Endothelial cell of hepatic sinusoid (primary cell): ENCODE data around the gene DGKG.

Experiments
- in situ Hi-C: cut with HindIII; loops from 2 replicates; pipeline ENCODE4 v1.10.0; 2017; ENCODE audit warnings: low sequenced_read_pairs

DGKG gene

DNA sequence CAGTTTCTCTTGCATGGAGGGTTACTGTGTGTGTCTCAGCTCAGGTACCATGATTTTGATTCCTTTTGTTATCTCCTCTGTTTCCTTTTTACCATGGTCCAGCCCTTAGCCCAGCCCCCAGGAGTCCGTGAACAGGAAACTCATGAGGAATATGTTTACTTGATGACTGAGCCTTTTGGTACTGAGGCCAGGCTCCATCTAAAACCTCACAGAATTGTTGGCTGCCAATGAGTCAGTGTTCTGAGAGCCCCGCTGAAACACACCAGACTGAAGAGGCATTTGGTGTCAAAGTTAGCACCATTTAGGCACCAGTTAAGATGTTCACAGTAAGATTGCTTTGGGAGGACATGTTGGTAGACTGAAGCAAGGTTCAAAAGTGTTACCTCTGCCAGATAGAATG lies 80.9 kb downstream of the DGKG start:
- in situ Hi-C loops = loop anchor here (25.0 kb wide), 1 partner anchor 294 kb away; no protein-coding TSS in a partner anchor

DNA sequence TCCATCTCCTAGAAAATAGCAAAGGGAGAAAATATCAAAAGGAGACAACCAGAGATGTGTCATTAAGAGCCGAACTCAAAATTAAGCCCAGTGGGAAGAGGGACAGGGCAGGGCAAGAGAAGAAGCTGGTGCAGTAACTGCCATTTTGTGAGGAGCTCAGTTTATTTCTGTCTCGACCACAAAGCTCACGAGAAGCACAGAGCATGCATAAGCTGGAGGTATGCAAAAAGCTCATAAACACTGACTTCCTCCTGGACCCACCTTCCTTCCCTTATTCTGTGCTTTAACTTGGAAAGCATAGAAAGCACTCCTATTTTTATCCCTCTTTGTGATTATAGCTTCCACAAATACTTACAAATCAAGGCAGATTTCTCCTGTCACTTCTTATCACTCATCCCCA lies 81.3 kb downstream of the DGKG start:
- in situ Hi-C loops = loop anchor here (25.0 kb wide), 1 partner anchor 293 kb away; no protein-coding TSS in a partner anchor

DNA sequence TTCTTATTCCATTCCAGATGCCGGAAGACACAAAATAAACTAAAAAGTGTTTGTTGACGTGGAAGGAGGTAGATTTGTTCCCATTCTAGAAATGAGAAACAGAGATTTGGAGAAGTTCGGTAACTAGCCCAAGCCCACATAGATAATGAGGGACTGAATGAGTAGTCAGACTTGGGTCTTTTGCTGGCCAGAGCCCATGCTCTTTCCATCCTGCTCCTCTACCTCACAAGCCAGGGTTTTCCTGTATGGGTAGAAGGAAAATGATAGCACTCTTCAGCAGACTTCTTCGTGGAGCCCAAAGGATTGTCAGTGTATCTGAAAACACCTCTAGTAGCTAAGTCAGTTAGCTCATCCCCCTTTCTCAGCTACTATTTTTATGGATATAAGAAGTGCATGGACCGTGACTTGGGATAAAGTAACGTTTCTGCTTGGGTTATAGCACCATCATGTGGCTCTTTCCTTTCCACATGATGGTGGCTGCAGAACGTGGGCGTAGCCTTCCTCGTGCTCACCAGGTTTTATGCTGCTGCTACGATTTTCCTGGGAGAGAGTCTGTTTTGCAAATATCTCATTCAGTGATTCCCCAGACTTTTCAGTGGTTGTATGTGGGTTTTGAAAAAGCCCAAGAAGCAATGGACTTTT lies 84.6 kb downstream of the DGKG start:
- in situ Hi-C loops = loop anchor here (5.0 to 25.0 kb wide), 2 partner anchors 50 to 290 kb away; no protein-coding TSS in a partner anchor

DNA sequence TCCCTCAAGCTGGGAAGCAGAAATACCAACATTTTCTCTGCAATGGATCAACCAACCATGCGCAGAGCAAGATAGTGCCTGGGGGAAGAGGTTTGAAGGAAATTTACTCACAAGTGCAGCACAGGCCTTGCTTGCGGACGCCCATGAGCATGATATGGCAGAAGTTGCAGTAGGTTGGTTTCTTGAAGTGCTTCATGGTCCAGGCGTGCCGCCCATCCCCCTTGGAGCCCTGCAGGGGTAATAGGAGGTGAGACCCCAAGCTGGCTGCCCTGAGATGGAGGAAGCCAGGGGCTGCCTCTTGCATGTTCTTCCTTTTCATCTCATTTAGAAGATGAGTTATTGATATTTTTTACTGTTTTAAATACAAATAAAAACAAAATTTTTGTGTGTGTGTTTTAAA lies 86.6 kb downstream of the DGKG start:
- in situ Hi-C loops = loop anchor here (5.0 to 25.0 kb wide), 2 partner anchors 48 to 288 kb away; no protein-coding TSS in a partner anchor

DNA sequence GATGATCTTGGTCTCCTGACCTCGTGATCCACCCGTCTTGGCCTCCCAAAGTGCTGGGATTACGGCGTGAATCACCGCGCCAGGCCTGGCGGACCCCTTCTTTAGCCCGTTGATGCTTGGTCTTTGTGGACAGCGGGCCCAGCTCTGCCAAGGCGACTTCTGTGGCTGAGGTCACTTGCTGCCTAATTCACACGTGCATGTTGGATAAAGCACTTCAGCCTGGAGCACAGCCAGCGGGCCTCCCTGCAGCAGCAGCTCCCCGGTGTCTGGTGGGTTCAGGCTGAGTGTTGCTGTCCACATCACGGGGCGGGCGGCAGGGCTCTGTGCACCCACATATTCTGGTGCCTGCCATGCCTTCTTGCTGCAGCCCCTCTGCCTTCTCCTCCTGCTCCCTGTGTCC lies 88.4 kb downstream of the DGKG start:
- in situ Hi-C loops = no loop called here

DNA sequence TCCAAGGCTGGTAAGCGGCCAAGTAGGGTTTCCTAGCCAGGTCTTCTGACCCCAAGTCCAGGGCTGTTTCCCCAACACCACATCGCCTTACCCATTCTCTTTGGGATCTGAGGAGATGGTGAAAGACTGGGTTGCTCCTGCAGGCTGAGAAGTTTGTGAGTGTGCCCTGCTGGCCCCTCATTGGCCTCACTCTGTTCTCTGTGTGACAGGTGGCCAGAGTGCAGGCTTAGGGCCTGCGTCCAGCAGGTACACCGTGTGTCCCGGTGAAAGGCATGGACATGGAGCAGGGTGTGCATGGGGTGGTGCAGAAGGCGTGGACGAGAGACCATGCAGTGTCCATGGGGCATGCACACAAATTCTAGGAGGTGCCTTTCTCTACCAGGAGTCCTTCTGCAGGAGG lies 91.3 kb downstream of the DGKG start:
- in situ Hi-C loops = no loop called here

DNA sequence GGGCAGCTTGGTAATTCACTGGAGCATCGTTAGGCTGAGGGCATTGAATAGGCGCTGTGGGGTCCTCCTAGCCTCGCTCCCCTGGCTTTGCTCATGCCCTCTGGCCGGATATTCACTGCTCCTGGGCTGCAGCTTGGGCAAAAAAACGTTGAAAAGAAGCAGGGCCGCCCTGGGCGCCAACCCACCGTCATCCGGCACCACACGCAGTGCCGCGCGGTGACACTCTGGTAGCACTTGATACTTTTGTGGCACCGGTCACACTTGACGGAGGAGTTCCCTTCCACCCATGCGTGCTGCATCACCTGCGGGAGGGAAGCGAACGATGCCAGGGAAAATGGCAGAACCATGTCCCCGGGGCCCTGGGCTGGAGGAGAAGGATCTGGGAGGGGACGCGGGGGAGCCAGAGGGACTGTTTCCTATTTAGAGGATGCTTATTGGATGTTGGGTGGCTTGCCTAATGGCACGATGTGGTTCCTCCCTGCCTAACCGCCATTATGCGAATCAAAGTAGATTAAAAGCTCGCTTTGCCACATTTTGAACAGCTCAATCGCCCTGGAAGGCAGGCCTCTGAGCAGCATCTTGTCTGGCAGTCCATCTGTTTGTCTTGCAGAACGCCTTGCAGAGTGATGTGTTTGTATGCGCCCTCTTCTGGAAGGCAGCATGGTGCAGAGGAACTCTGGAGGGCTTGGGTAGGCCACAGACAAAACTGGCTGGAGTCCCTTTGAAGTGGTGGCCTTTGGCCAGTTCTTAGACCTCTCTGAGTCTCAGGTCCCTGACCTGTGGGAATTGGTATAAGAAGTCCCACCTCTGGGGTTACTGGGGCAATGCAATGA lies 93.2 kb downstream of the DGKG start:
- in situ Hi-C loops = no loop called here

DNA sequence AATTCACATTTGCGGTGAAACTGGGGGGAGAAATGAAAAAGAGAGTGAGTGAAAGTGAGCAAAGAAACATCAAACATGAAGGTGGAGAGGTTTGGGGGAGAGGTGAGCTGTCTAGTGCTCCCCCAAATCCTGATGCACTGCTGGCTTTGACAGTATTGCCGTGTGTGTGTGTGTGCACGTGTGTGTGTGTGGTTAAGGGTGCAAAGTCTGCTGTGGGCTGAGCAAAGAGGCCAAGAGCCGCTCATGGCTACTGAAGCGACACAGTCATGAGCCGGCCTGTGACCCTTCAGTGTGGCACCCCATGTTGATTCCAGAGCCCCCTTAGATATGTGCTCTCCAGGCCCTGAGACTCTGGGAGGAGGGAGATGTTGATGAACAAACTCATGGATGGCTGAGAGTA lies 94.3 kb downstream of the DGKG start:
- in situ Hi-C loops = no loop called here

DNA sequence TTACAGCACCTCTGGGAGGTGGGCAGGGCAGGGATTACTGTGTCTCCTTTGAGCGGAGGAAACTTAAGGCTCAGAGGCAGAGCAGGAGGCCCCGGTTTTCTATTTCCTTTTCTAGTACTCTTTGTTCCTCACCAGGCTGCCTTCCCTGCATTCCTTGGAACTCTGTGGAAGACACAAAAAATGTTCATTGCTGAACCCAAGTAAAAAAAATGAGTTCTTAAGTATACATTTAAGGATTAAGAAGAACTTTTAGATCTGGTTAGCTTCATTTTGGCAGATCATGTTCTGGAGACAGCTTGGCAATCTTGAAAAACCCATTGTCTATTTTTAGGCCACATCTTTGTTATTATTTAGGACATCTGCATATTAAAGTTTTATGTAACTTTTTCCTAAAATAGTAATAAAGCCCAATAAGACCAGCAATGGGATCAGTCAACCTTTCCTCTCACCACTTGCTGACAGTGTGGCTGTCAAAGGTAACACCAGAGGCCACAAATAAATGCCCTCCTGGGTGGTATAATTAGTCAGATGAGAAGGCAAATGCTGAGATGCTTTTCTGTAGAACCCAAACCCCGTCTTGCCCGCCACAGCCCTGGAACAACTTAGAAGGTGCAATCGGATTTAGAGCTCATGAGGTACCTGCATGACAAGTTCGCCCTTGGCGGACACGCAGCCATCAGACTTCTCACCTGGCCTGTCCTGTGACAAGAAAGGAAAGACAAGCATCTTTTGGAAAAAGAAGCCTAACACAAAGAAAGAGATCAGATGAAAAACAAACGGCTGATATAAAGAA lies 97.2 kb downstream of the DGKG start:
- in situ Hi-C loops = no loop called here

DNA sequence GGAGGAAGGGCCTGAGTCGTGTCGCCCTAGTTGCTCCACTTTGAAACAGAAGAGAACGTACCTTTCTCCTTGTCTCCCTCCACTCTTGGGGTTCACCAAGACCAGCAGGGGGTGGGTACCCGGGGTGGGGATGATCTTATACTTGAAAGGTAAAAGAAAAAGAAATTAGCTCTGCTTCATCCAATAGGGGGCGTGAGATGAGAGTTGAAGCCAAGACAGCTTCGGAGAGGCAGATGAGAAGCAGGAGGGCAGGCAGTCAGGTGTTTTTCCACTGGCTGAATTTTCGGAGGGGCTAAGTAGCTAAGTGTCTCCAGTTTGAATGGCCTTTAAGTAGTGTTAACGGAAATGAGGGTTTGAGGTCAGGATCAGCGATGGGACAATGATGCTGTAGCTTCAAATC lies 100.4 kb downstream of the DGKG start:
- in situ Hi-C loops = no loop called here

DNA sequence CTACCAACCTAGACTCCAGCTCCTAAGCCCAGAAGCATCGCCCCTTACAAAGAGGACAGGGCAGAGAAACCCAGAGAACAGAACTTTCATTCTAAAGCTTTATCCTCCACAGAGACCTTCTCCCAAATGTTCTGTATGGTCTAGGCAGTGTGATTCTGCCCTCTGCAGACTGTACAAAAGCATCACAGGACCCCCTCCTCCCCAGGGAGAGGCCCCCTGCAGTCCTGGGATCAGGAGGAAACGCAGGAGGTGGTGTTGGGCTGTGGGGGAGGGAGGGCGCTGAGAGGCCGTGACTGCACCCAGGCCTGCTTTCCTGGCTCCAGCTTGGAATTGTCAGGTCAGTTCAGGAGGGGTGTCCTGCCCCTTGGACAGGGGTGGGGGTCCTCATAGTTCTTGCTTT lies 101.3 kb downstream of the DGKG start:
- in situ Hi-C loops = no loop called here

DNA sequence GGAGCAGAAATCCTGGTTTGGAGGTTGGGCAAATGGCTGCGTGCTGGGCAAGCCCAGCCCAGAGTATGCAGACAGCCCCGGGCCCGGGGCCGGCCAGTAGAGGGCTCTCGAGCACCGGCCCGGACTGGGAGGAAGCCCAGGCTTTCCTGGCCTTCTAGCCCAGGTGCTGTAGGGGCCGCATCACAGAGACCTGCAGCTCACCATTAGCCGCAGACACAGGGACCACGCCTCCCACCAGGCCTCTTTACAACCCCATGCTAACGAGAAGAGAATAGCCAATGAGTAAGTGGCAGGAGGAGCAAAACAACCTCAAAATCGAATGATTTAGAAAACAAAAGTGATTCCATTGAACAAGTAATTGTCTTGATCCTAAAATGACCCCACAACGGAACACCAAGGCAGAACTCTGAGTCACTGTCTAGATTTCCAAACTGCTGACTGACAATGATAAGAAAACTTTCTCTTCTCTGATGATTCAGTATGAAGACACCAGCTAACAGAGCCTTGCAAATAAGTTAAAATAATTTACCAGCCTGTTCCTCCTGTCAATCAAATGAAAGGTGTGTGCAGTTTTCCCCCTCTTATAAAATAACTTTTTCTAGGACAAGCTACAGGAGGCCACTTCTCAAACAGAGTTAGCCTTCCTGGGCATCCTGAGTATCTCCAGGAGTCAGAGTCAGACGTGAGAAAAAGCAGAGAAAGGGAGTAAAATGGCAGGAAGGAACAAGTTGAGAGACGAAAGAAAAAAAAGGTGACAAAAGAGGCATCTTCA lies 102.2 kb downstream of the DGKG start:
- in situ Hi-C loops = no loop called here

DNA sequence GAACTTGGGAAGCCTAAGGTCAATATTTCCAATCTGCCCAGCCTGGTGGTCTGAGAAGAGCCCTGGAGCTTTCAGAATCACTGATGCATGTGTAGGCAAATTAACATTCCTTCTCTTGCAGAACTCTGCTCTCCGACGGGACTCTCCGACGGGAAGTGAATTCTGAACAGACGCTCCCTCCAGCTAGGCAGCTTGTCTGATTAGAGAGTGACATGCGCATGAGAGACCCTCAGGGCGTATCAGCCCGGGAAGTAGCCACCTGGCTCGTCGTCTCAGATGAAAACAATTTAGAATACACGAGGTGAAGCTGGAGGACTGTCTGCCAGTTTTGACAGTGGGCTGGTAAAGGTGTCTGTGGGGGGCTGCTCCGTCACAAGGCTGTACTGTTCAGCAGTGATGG lies 103.1 kb downstream of the DGKG start:
- in situ Hi-C loops = no loop called here

DNA sequence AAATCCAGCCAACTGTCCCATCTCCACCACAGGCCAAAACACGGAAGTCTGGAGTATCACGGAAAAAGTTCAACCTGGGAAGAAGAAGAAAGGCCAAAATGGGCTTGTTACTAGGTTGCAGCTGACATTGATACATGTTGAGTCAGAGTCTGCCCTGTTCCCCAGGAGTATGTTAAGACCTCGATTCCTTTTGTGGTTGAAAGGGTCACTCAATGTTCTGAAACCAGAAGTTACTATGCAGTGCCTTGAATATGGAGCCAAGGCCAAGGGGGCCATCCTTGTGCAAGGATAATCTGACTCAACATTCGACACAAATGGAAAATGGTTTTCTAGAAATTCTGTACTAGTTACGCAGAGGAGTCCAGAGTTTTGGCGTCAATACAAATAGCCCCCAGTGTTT lies 104.2 kb downstream of the DGKG start:
- in situ Hi-C loops = no loop called here

DNA sequence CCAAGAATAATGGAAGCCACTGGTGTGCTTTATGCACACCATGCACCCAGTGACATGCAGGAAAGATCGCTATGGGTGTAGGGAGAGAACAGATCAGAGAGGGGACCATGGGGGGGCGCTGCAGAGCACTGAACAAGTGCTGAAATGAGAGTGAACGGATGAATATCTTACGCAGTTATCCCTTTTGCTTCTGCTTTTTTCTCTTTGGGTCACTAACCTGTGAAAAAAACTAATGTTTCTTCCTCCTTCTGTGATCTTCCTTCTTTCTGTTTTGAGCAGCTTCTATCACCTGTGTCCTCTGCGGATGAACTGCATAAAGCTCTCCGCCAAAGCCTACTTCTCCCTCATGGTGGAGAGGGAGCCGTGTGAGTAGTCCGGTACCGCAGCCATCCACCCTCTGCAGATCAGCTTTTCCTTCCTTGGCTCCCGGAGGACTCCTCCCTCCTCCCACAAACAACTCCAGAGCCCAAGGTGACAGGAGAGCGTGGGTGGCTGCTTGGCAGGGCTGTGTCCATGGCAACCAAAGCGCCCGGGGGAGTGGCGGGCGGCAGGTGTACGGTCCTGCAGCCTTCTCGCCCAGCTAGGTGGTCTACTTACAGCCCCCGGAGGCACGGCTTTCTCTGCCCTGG lies 106.2 kb downstream of the DGKG start:
- in situ Hi-C loops = no loop called here

DNA sequence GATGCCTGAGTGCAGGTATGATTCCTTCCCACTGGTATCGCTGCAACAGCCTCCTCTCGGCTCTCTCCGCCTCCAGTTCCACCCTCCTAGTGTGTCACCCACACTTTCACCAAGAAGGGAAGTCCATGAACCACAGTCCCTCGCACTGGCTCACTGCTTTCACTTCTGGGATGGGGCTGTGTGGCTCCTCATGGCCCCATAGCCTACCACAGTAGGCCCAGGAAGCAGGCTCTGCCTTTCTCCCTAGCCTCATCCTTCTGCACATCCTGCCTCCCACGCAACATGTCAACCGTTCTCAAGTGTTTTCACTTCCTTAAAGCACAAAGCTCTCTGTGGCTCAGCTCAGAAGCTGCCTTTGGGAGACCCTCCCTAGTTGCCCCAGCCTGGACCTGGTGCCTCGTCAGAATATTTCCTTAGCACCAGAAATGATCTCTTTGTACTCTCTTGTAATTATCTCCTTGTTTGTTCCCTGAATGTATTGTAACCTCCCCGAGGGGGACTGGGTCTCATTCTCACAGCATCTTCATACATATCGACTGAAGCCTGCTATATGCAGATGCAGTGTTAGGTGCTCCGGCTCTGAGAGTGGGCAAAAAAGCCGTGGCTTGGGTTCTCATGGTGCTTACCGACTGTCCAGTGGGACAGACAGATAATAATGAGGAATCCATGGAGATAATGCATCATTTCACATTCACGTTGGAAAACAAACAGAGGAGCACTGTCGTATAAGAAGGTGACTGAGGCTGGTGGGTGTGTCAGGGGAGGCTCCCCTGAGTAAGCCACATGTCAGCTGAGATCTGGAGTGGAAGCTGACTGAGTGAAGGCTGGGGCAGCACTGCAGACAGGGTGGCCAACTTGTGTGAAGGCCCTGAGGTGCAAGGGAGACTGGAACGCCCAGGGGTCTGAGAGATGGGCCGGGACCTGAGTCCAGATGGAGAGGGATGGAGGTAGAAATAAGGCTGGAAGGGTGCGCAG lies 107.1 kb downstream of the DGKG start:
- in situ Hi-C loops = no loop called here

DNA sequence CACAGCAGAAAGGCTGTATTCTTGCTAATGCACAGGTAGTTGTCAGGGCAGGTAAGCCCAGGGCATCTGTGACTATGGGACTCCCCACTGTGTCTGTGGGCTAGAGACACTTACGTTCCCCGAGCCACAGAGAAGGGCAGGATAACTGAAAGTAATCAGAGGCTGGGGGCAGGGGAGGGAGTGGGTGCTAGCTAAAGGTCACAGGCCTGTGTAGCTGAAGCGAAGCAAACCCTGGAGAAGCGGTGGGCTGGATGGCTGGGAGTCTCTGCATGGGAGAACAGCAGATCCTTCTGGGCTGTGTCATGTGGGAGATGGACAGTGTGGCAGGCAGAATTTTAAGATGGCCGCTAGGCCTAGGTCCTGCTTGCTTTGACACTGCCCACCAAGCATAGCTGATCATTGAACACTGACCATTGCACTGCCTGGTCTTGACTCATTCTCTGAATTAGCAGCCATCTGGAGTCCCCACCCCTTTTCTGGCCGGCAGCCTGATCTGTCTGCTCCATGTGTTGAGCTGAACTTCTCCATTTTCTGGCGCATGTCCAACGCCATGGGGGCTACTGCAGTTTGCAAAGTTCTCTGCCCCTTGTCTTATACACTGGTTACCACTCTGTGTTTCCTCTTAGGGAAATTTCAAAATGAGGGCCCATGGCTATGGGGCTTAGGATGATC lies 110.0 kb downstream of the DGKG start:
- in situ Hi-C loops = no loop called here

DNA sequence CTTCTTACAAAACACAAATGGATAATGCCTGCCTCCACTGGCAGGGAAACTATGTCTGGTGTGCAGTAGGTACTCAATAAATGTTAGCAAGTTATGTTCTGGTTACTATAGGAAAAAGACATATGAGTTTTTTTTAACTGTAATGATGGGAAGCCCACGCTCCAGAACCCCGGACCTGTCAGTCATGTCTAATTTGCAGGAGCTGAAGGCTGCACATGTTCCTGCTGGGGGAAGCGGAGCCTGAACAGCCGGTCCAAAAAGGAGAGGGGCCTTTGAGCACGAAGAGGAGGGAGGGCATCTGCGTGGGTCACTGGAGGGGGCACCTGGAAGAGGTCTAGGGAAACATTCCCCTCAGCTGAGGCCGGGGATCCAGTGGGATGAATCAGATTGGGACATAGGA lies 113.2 kb downstream of the DGKG start:
- in situ Hi-C loops = loop anchor here (5.0 kb wide), 1 partner anchor 43 kb away; no protein-coding TSS in a partner anchor
